Mesendoderm (in vitro differentiated cells): ENCODE data around the gene TSPAN18.

ENCODE experiments used
- DNase-seq: peaks from one replicate; pipeline ENCODE4 v3.0.0; 2013
- H2AK5ac ChIP-seq: 2 replicates; pipeline ENCODE4 v1.6.1; 2013; ENCODE audit warnings: low read length, inconsistent platforms
- H2BK120ac ChIP-seq: 2 replicates; pipeline ENCODE4 v1.6.1; 2013; ENCODE audit warnings: low read depth, mild to moderate bottlenecking, low read length, moderate library complexity, mixed read lengths
- H2BK15ac ChIP-seq: replicated peaks from 2 replicates; pipeline ENCODE4 v1.6.1; 2013; ENCODE audit warnings: low read depth, mild to moderate bottlenecking, moderate library complexity
- H2BK5ac ChIP-seq: 2 replicates; pipeline ENCODE4 v1.6.1; 2013; ENCODE audit warnings: low read length, inconsistent platforms
- H3K18ac ChIP-seq: 2 replicates; pipeline ENCODE4 v1.6.1; 2013; ENCODE audit warnings: mild to moderate bottlenecking, low read length, mixed read lengths
- H3K23ac ChIP-seq: one replicate; pipeline ENCODE4 v1.6.1; 2013; ENCODE audit warnings: low read length
- H3K27ac ChIP-seq: 2 replicates; pipeline ENCODE4 v1.5.1; 2013; ENCODE audit warnings: low read depth, mild to moderate bottlenecking, inconsistent platforms, low read length, moderate library complexity
- H3K27me3 ChIP-seq: 2 replicates; pipeline ENCODE4 v1.6.1; 2013; ENCODE audit warnings: low read length, control low read depth, mild to moderate bottlenecking, inconsistent platforms; ENCODE audit not compliant: insufficient read depth, poor library complexity
- H3K36me3 ChIP-seq: 2 replicates; pipeline ENCODE4 v1.6.1; 2013; ENCODE audit warnings: low read length, inconsistent platforms; ENCODE audit not compliant: control insufficient read depth, insufficient read depth
- H3K4ac ChIP-seq: one replicate; pipeline ENCODE4 v1.6.1; 2013; ENCODE audit warnings: low read depth, mild to moderate bottlenecking, low read length, moderate library complexity
- H3K4me1 ChIP-seq: 2 replicates; pipeline ENCODE4 v1.6.1; 2013; ENCODE audit warnings: low read depth, low read length, inconsistent platforms; ENCODE audit not compliant: control insufficient read depth
- H3K4me2 ChIP-seq: 2 replicates; pipeline ENCODE4 v1.6.1; 2013; ENCODE audit warnings: low read length
- H3K4me3 ChIP-seq: 2 replicates; pipeline ENCODE4 v1.5.1; 2013; ENCODE audit warnings: mild to moderate bottlenecking, low read length
- H3K56ac ChIP-seq: one replicate; pipeline ENCODE4 v1.6.1; 2013; ENCODE audit warnings: low read length
- H3K79me1 ChIP-seq: 2 replicates; pipeline ENCODE4 v1.6.1; 2013; ENCODE audit warnings: low read length, inconsistent platforms
- H3K79me2 ChIP-seq: 2 replicates; pipeline ENCODE4 v1.6.1; 2013; ENCODE audit warnings: mild to moderate bottlenecking, low read length; ENCODE audit not compliant: control insufficient read depth, insufficient read depth
- H3K9ac ChIP-seq: 2 replicates; pipeline ENCODE4 v1.6.1; 2013; ENCODE audit warnings: low read length, inconsistent platforms
- H4K5ac ChIP-seq: one replicate; pipeline ENCODE4 v1.6.1; 2013; ENCODE audit warnings: low read length
- H4K8ac ChIP-seq: one replicate; pipeline ENCODE4 v1.6.1; 2013; ENCODE audit warnings: low read depth, mild to moderate bottlenecking, control low read depth, low read length, moderate library complexity
- WGBS: extraction: QIAGEN DNeasy Blood & Tissue Kit; methylation state at CpG from one replicate; pipeline ENCODE4 v1.1.7; 2013; ENCODE audit warnings: low lambda C conversion rate, missing lambda C conversion rate; ENCODE audit not compliant: insufficient coverage; ENCODE audit errors: extremely low coverage; 5-methylcytosine and 5-hydroxymethylcytosine counted together

Gene TSPAN18

DNA sequence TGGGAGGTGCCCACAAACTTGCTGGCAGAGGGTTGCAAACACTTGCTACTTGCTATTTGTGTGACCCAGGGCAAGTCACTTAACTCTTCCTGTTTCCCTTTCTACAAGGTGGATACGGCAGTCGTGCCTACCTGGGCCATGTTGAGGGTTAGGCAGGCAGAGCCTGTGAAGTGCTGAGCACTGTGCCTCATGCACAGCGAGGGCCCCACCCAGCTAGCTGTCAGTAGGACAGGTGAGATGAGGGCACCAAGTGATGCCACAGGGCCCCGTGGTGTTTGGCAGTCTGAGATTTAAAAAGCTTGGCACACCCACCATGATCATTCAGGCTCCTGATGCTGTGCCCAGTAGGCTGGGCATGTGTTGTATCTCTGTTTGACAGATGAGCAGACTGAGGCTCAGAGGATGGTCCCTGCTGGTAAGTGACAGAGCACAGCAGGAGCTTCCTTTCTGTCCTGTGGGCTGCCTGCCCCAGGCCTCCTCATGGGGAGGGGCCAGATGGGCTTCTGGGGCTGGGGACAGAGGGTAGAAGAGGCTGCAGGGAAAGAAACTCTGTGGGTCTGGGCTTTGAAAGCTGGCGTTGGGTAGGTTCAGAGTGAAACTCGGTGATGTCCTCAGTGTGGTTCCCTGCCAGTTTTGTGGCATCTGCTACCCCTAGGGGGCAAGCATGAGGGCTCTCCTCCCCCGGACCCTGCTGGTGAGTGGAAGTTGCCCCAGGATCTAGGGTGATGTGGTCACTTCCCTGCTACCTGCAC is 59.3 kb downstream of the TSPAN18 start:
- Histone ChIP-seq H3K4me2 (no peak overlapping the region), H3K4ac (no peak overlapping the region), H4K5ac (no peak overlapping the region), H4K8ac (no peak overlapping the region), H3K56ac (peak overlapping the region; percentile 9), H3K4me3 (no peak overlapping the region), H3K79me1 (peaks cover 3% of the 10 kb centered on the region), H3K79me2 (no peaks in the 10 kb centered on the region), H3K18ac (no peak overlapping the region), H3K27ac (no peak overlapping the region), H2BK120ac (no peak overlapping the region), H3K23ac (no peak overlapping the region), H2AK5ac (peak overlapping the region; percentile 6), H2BK5ac (no peak overlapping the region), H3K27me3 (no peaks in the 10 kb centered on the region), H3K4me1 (peaks cover 9% of the 10 kb centered on the region), H3K9ac (no peak overlapping the region), H3K36me3 (no peaks in the 10 kb centered on the region), H2BK15ac (no peak overlapping the region)
- DNase-seq: peak; percentile 64
- no CpG with 5 or more reads among the region's 7 CpGs for WGBS

- Histone ChIP-seq H3K79me2 (no peaks in the 10 kb centered on the region), H4K5ac (no peak overlapping the region), H3K4me3 (no peak overlapping the region), H3K79me1 (peaks cover 3% of the 10 kb centered on the region), H2BK15ac (no peak overlapping the region), H3K4ac (no peak overlapping the region), H2BK5ac (no peak overlapping the region), H3K4me2 (no peak overlapping the region), H3K9ac (no peak overlapping the region), H3K27me3 (no peaks in the 10 kb centered on the region), H2BK120ac (no peak overlapping the region), H3K23ac (no peak overlapping the region), H3K18ac (no peak overlapping the region), H3K36me3 (no peaks in the 10 kb centered on the region), H3K4me1 (peaks cover 7% of the 10 kb centered on the region), H3K56ac (no peak overlapping the region), H2AK5ac (no peak overlapping the region), H4K8ac (no peak overlapping the region), H3K27ac (no peak overlapping the region)
- no peak for DNase-seq
- WGBS: no CpG with 5 or more reads among the region's 3 CpGs
Measured at GRCh38 chr11:44787070-44787469, 60.3 kb downstream of the TSPAN18 start.

- H3K27ac ChIP-seq: no peak overlapping the region
- H4K8ac ChIP-seq: no peak overlapping the region
- no peak overlapping the region for H3K4me2 ChIP-seq
- H2BK120ac ChIP-seq: no peak overlapping the region
- H3K36me3 ChIP-seq: no peaks in the 10 kb centered on the region
- no peak overlapping the region for H3K23ac ChIP-seq
- H3K4ac ChIP-seq: no peak overlapping the region
- no peaks in the 10 kb centered on the region for H3K79me2 ChIP-seq
- no CpG with 5 or more reads among the region's 9 CpGs for WGBS
- no peak for DNase-seq
- no peak overlapping the region for H3K9ac ChIP-seq
- no peak overlapping the region for H2BK5ac ChIP-seq
- peaks cover 7% of the 10 kb centered on the region for H3K4me1 ChIP-seq
- peaks cover 3% of the 10 kb centered on the region for H3K79me1 ChIP-seq
- no peak overlapping the region for H3K4me3 ChIP-seq
- H3K56ac ChIP-seq: no peak overlapping the region
- H2BK15ac ChIP-seq: no peak overlapping the region
- H2AK5ac ChIP-seq: no peak overlapping the region
- H4K5ac ChIP-seq: no peak overlapping the region
- no peaks in the 10 kb centered on the region for H3K27me3 ChIP-seq
- no peak overlapping the region for H3K18ac ChIP-seq
Measured at GRCh38 chr11:44787981-44788380, 61.2 kb downstream of the TSPAN18 start.

DNA sequence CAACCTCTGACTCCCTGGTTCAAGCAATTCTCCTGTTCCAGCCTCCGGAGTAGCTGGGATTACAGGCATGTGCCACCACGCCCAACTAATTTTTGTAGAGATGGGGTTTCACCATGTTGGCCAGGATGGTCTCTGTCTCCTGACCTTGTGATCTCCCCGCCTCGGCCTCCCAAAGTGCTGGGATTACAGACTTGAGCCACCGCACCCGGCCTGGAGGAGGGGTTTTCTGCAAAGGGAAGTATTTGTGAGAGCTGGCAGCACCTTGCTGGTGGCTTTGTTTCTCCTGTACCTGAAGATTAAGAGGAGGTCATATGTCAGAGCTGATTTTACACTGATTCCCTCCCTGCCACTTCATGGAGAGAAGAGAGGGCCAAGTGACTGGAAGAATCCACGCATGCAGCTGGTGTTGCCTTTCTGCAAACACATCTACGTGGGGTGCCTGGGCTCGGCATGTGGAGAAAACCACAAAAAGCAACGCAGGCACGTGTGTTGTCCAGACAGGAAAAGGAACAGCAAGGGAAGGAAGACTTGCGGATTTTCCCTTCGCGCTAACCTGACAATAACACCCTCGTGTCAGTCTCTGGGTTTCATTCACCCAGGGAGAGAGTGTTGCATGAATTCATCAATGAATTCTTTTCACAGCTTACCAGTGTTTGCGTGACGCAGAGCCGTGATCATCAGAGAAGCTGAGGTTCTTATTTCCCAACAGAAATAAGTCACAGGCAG is 61.9 kb downstream of the TSPAN18 start:
- Histone ChIP-seq H2BK5ac (no peak overlapping the region), H3K4me2 (no peak overlapping the region), H3K79me1 (peaks cover 3% of the 10 kb centered on the region), H3K4ac (no peak overlapping the region), H3K4me3 (no peak overlapping the region), H3K36me3 (no peaks in the 10 kb centered on the region), H3K27me3 (no peaks in the 10 kb centered on the region), H4K8ac (no peak overlapping the region), H3K27ac (no peak overlapping the region), H3K9ac (no peak overlapping the region), H4K5ac (no peak overlapping the region), H3K18ac (no peak overlapping the region), H3K23ac (no peak overlapping the region), H2BK120ac (no peak overlapping the region), H2BK15ac (no peak overlapping the region), H3K56ac (peak overlapping the region; percentile 29), H3K79me2 (no peaks in the 10 kb centered on the region), H2AK5ac (no peak overlapping the region), H3K4me1 (peaks cover 7% of the 10 kb centered on the region)
- no CpG with 5 or more reads among the region's 18 CpGs for WGBS
- DNase-seq: no peak

- Histone ChIP-seq H3K27ac (no peak overlapping the region), H2BK15ac (no peak overlapping the region), H3K18ac (no peak overlapping the region), H3K56ac (no peak overlapping the region), H4K5ac (no peak overlapping the region), H3K79me1 (peaks cover 3% of the 10 kb centered on the region), H3K36me3 (no peaks in the 10 kb centered on the region), H3K4me1 (peaks cover 7% of the 10 kb centered on the region), H3K79me2 (no peaks in the 10 kb centered on the region), H3K4ac (no peak overlapping the region), H4K8ac (no peak overlapping the region), H2BK120ac (no peak overlapping the region), H2AK5ac (no peak overlapping the region), H3K9ac (no peak overlapping the region), H3K4me2 (no peak overlapping the region), H3K23ac (no peak overlapping the region), H3K4me3 (no peak overlapping the region), H3K27me3 (no peaks in the 10 kb centered on the region), H2BK5ac (no peak overlapping the region)
- DNase-seq: no peak
- WGBS: no CpG with 5 or more reads among the region's 3 CpGs
Measured at GRCh38 chr11:44789496-44789895, 62.7 kb downstream of the TSPAN18 start.
